MCF 10A (cell line): ENCODE results near the gene SGTA. TPM values are rescaled to one million over a fixed set of nuclear protein-coding genes. Genes with fewer than 3 reads are reported as not detected.

ENCODE experiments used
- BruUV-seq: library from RNA; stranded (reverse); fragments of 400-500 nt; replicated peaks from 2 replicates; lab custom pipeline; 2021; lab: Mats Ljungman, UMichigan
- CTCF ChIA-PET: fragments of 300-600 bp; sonication (Branson Sonifier 250); formaldehyde crosslinking; extraction: SDS; loops from one replicate; lab custom pipeline; 2021; ENCODE audit warnings: antibody characterized with exemption, inconsistent platforms; lab: Yijun Ruan, JAX
- POLR2A ChIA-PET: fragments of 300-600, 350-650 bp; sonication (Branson Sonifier 250); formaldehyde crosslinking; extraction: SDS; loops from one replicate; lab custom pipeline; 2020; ENCODE audit warnings: antibody characterized with exemption, inconsistent platforms; lab: Yijun Ruan, JAX
- DNase-seq: peaks from one replicate; pipeline ENCODE4 v3.0.0-alpha.2; 2018; ENCODE audit not compliant: unreplicated experiment
- H3K27ac Mint-ChIP-seq: one replicate; pipeline ENCODE4 v1.8.0; 2022; ENCODE audit warnings: mild to moderate bottlenecking, low read depth, mixed read lengths; ENCODE audit not compliant: unreplicated experiment
- H3K27me3 Mint-ChIP-seq: one replicate; pipeline ENCODE4 v1.8.0; 2022; ENCODE audit warnings: mixed read lengths; ENCODE audit not compliant: insufficient read depth, unreplicated experiment
- H3K36me3 Mint-ChIP-seq: one replicate; pipeline ENCODE4 v1.8.0; 2022; ENCODE audit warnings: mild to moderate bottlenecking, moderate library complexity, mixed read lengths; ENCODE audit not compliant: insufficient read depth, unreplicated experiment
- H3K4me1 Mint-ChIP-seq: one replicate; pipeline ENCODE4 v1.8.0; 2022; ENCODE audit warnings: mixed read lengths; ENCODE audit not compliant: insufficient read depth, unreplicated experiment
- H3K4me3 Mint-ChIP-seq: one replicate; pipeline ENCODE4 v1.8.0; 2022; ENCODE audit warnings: mild to moderate bottlenecking, moderate library complexity, mixed read lengths; ENCODE audit not compliant: unreplicated experiment
- H3K9me3 Mint-ChIP-seq: one replicate; pipeline ENCODE4 v1.8.0; 2022; ENCODE audit warnings: mixed read lengths; ENCODE audit not compliant: unreplicated experiment
- CTCF ChIP-seq: fragments of 200-600 bp; IDR thresholded peaks from one replicate; pipeline ENCODE4 v1.8.0; 2022; ENCODE audit warnings: antibody characterized with exemption, mild to moderate bottlenecking; ENCODE audit not compliant: unreplicated experiment
- intact Hi-C: fragments of 100-400 bp; cut with micrococcal nuclease; formaldehyde crosslinking; loops from 2 replicates; pipeline ENCODE4 v1.14.1; 2022
- total RNA-seq: library from RNA; stranded (reverse); gene quantifications from 2 replicates; pipeline ENCODE4 v1.2.3, GENCODE V29; 2022

The SGTA gene
- total RNA-seq, 1 experiment from 2014 or later, result 66.6 TPM

- intact Hi-C loops, result no loop called here
- no peak overlapping the region for H3K27ac Mint-ChIP-seq
- DNase-seq, result no peak
- BruUV-seq, result no TSS peak
- H3K36me3 Mint-ChIP-seq, result no peaks in the 10 kb centered on the region
- H3K27me3 Mint-ChIP-seq, result no peaks in the 10 kb centered on the region
- peaks cover 6% of the 10 kb centered on the region for H3K4me1 Mint-ChIP-seq
- H3K9me3 Mint-ChIP-seq, result no peaks in the 10 kb centered on the region
- H3K4me3 Mint-ChIP-seq, result no peak overlapping the region
- ChIA-PET CTCF (interaction anchor here (0.6 to 1.0 kb wide), 3 partner anchors 10 to 14 kb away, joined by 3 to 7 read pairs (median 3); no protein-coding TSS in a partner anchor), POLR2A (interaction anchor here (0.8 to 1.1 kb wide), 2 partner anchors 11 to 12 kb away, joined by 3 read pairs; no protein-coding TSS in a partner anchor)
- TF ChIP-seq CTCF, result no peak
Measured at GRCh38 chr19:2736550-2737190, 46.4 kb downstream of the SGTA start.

GRCh38 chr19:2735374-2735773, 47.7 kb downstream of the SGTA start:
- BruUV-seq, result no TSS peak
- ChIA-PET CTCF (interaction anchor here (0.7 to 1.1 kb wide), 3 partner anchors 12 to 87 kb away, joined by 3 to 7 read pairs (median 3); no protein-coding TSS in a partner anchor), POLR2A (interaction anchor here (0.8 kb wide), 1 partner anchor 562 kb away, joined by 3 read pairs; no protein-coding TSS in a partner anchor)
- intact Hi-C loops, result no loop called here
- H3K9me3 Mint-ChIP-seq, result no peaks in the 10 kb centered on the region
- H3K27ac Mint-ChIP-seq, result no peak overlapping the region
- no peak overlapping the region for H3K4me3 Mint-ChIP-seq
- no peaks in the 10 kb centered on the region for H3K27me3 Mint-ChIP-seq
- no peak for DNase-seq
- TF ChIP-seq CTCF, result no peak
- peaks cover 6% of the 10 kb centered on the region for H3K4me1 Mint-ChIP-seq
- no peaks in the 10 kb centered on the region for H3K36me3 Mint-ChIP-seq

GRCh38 chr19:2734589-2735288, 48.3 kb downstream of the SGTA start:
- no peak for TF ChIP-seq CTCF
- no peak overlapping the region for H3K27ac Mint-ChIP-seq
- no peak overlapping the region for H3K4me3 Mint-ChIP-seq
- no peak for DNase-seq
- ChIA-PET POLR2A (interaction anchor here (0.6 to 0.8 kb wide), 2 partner anchors 407 to 563 kb away, joined by 3 read pairs; no protein-coding TSS in a partner anchor), CTCF (interaction anchor here (0.6 to 1.1 kb wide), 3 partner anchors 15 to 258 kb away, joined by 3 to 4 read pairs (median 3); no protein-coding TSS in a partner anchor)
- H3K9me3 Mint-ChIP-seq, result no peaks in the 10 kb centered on the region
- intact Hi-C loops, result no loop called here
- no peaks in the 10 kb centered on the region for H3K36me3 Mint-ChIP-seq
- no peaks in the 10 kb centered on the region for H3K27me3 Mint-ChIP-seq
- peaks cover 6% of the 10 kb centered on the region for H3K4me1 Mint-ChIP-seq
- BruUV-seq, result no TSS peak
